Loucy (cell line): ENCODE measurements around the gene RTCB.

Source experiments
- H2AFZ ChIP-seq: fragments of 200-600 bp; sonication (generic); 2 replicates; pipeline ENCODE4 v1.6.0; 2016; ENCODE audit warnings: antibody characterized with exemption, mild to moderate bottlenecking, low read length, moderate library complexity
- H3F3A ChIP-seq: fragments of 200-600 bp; 2 replicates; pipeline ENCODE4 v1.6.0; 2016; ENCODE audit warnings: antibody characterized with exemption, low read depth, mild to moderate bottlenecking
- H3K27me3 ChIP-seq: fragments of 200-600 bp; sonication (generic); 2 replicates; pipeline ENCODE4 v1.6.1; 2014; ENCODE audit warnings: low read length, mild to moderate bottlenecking; ENCODE audit not compliant: insufficient read depth, poor library complexity, severe bottlenecking
- H3K36me3 ChIP-seq: fragments of 200-600 bp; sonication (generic); 2 replicates; pipeline ENCODE4 v1.6.1; 2016; ENCODE audit warnings: low read length; ENCODE audit not compliant: insufficient read depth
- H3K4me1 ChIP-seq: fragments of 200-600 bp; sonication (generic); 2 replicates; pipeline ENCODE4 v1.5.1; 2014; ENCODE audit warnings: low read length, mild to moderate bottlenecking; ENCODE audit not compliant: insufficient read depth, poor library complexity, severe bottlenecking
- H3K4me2 ChIP-seq: fragments of 200-600 bp; sonication (generic); 2 replicates; pipeline ENCODE4 v1.6.0; 2014; ENCODE audit warnings: antibody characterized with exemption, low read length, low read depth, mild to moderate bottlenecking; ENCODE audit not compliant: poor library complexity, severe bottlenecking
- H3K4me3 ChIP-seq: fragments of 200-600 bp; sonication (generic); 2 replicates; pipeline ENCODE4 v1.5.1; 2014; ENCODE audit warnings: low read length, mild to moderate bottlenecking, mixed read lengths; ENCODE audit not compliant: poor library complexity, severe bottlenecking
- H3K79me2 ChIP-seq: fragments of 200-600 bp; sonication (generic); 2 replicates; pipeline ENCODE4 v1.6.1; 2014; ENCODE audit warnings: low read length; ENCODE audit not compliant: insufficient read depth
- H3K9ac ChIP-seq: fragments of 200-600 bp; sonication (generic); 2 replicates; pipeline ENCODE4 v1.6.0; 2014; ENCODE audit warnings: mild to moderate bottlenecking, low read depth, low read length, moderate library complexity; ENCODE audit not compliant: poor library complexity, severe bottlenecking
- H3K9me2 ChIP-seq: fragments of 200-600 bp; sonication (generic); replicated peaks from 2 replicates; pipeline ENCODE4 v1.6.1; 2016; ENCODE audit warnings: low read depth, low read length, mixed read lengths
- H3K9me3 ChIP-seq: fragments of 200-600 bp; sonication (generic); 2 replicates; pipeline ENCODE4 v1.6.1; 2014; ENCODE audit warnings: mild to moderate bottlenecking, antibody characterized with exemption, low read length, low read depth; ENCODE audit not compliant: insufficient read depth
- H4K20me1 ChIP-seq: fragments of 200-600 bp; sonication (generic); 2 replicates; pipeline ENCODE4 v1.6.0; 2014; ENCODE audit warnings: antibody characterized with exemption, low read length, mild to moderate bottlenecking; ENCODE audit not compliant: insufficient read depth, poor library complexity, severe bottlenecking
- EZH2phosphoT487 ChIP-seq: fragments of 200-600 bp; IDR thresholded peaks from 2 replicates; pipeline ENCODE4 v1.6.1; 2018; ENCODE audit warnings: antibody characterized with exemption, mild to moderate bottlenecking, moderate library complexity, borderline replicate concordance
- TF ChIP-seq, protein P1 (sequence below): fragments of 200-600 bp; sonication (generic); conservative IDR thresholded peaks from 2 replicates; pipeline ENCODE4 v1.5.1; 2014; ENCODE audit warnings: mild to moderate bottlenecking, antibody characterized with exemption, low read length

The RTCB gene

DNA sequence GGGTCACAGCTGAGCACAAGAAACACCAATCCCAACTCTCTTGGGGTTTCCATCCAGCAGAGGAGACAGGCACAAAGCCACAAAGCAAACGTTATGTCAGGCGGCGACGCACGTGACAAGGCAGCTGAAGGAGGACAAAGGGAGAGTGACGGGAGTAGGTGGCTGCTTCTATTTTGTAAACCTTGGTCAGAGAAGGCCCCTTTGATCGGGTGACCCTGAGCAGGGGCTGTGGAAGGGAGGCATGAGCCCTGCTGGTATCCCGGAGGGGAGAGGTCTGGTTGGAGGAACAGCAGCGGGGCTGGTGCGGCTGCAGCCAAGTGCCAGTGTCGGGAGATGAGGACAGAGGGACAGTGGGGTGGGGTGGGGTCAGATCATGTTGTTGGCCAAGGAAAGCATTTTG, 71.6 kb downstream of the RTCB start:
- Histone ChIP-seq H3K36me3 (no peaks in the 10 kb centered on the region), H3K9ac (no peak overlapping the region), H3K79me2 (no peaks in the 10 kb centered on the region), H4K20me1 (no peaks in the 10 kb centered on the region), H3K9me2 (no peaks in the 10 kb centered on the region), H3K4me1 (peaks cover 9% of the 10 kb centered on the region), H3K4me2 (no peak overlapping the region), H3F3A (no peaks in the 10 kb centered on the region), H3K9me3 (no peaks in the 10 kb centered on the region), H2AFZ (no peak overlapping the region), H3K27me3 (no peaks in the 10 kb centered on the region), H3K4me3 (no peak overlapping the region)
- TF ChIP-seq, protein P1, sequence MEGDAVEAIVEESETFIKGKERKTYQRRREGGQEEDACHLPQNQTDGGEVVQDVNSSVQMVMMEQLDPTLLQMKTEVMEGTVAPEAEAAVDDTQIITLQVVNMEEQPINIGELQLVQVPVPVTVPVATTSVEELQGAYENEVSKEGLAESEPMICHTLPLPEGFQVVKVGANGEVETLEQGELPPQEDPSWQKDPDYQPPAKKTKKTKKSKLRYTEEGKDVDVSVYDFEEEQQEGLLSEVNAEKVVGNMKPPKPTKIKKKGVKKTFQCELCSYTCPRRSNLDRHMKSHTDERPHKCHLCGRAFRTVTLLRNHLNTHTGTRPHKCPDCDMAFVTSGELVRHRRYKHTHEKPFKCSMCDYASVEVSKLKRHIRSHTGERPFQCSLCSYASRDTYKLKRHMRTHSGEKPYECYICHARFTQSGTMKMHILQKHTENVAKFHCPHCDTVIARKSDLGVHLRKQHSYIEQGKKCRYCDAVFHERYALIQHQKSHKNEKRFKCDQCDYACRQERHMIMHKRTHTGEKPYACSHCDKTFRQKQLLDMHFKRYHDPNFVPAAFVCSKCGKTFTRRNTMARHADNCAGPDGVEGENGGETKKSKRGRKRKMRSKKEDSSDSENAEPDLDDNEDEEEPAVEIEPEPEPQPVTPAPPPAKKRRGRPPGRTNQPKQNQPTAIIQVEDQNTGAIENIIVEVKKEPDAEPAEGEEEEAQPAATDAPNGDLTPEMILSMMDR: no peak
- no peak for TF ChIP-seq EZH2phosphoT487

DNA sequence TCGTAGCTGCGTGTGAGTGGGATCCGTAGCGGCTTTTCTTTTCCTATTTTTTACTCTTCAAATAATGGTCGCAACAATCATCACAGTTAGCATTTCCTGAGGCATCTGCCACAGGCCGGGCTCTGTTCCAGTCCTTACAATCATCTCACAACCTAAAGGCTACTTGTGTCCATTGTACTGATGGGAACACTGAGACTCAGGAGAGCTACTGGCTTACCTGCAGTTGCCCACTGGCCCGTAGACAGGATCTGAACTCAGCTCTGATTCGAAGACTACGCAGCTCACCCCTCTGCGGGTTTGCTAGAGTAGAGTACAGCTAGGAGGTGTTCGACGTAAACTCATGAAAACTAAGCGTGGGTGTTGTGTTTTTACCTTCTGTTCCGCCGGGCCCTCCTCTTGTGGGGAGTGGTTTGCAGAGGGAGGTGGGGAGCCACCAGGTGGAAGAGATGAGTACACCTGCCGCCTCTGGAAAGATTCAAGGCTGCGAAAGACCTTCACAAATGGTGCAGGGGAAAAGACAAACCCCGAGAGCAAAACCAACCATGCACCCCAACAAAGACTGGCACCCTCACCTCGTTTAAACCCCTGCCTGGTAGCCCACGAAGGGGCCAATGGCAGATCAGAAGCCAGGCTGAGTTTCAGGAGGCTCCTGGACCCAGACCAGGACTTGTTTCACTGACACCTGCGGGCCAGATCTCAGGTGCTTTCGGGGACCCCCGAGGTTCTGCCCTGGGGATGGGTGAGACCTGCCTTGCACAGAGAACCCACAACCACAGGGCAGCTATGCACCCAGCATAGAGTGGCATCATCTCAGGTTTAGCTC, 72.6 kb downstream of the RTCB start:
- Histone ChIP-seq H3K9me3 (no peaks in the 10 kb centered on the region), H3K9ac (no peak overlapping the region), H4K20me1 (no peaks in the 10 kb centered on the region), H3K79me2 (no peaks in the 10 kb centered on the region), H2AFZ (no peak overlapping the region), H3K4me1 (peaks cover 9% of the 10 kb centered on the region), H3K4me3 (no peak overlapping the region), H3F3A (no peaks in the 10 kb centered on the region), H3K27me3 (no peaks in the 10 kb centered on the region), H3K4me2 (no peak overlapping the region), H3K36me3 (no peaks in the 10 kb centered on the region), H3K9me2 (no peaks in the 10 kb centered on the region)
- TF ChIP-seq, protein P1: no peak
- TF ChIP-seq EZH2phosphoT487: no peak

DNA sequence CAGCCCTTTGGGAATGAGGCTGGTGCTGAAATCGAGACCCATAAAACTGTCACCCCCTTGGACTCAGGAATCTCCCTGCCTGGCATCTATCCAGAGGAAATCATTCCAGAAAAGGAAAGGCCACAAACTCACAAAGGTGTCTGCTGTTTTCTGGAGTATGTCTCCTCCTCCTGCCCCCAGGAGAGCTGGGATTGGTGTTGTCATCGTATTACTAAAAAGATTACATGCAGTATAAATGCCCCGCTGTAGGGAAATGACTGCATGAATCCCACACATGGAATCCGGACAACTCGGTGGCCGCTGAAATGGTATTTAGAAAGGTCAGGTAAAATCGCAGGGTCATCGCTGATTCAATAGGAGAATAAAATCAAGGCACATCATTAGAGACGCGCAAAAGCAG, 73.3 kb downstream of the RTCB start:
- no peak overlapping the region for H2AFZ ChIP-seq
- H3K79me2 ChIP-seq: no peaks in the 10 kb centered on the region

More for the DNA sequence above, 73.3 kb downstream of the RTCB start:
- Histone ChIP-seq H3K9me2 (no peaks in the 10 kb centered on the region), H3K27me3 (no peaks in the 10 kb centered on the region), H3K9ac (no peak overlapping the region), H4K20me1 (no peaks in the 10 kb centered on the region), H3K4me3 (no peak overlapping the region), H3K36me3 (no peaks in the 10 kb centered on the region), H3K4me1 (peaks cover 9% of the 10 kb centered on the region), H3F3A (no peaks in the 10 kb centered on the region), H3K9me3 (no peaks in the 10 kb centered on the region), H3K4me2 (no peak overlapping the region)
- TF ChIP-seq, protein P1: no peak
- TF ChIP-seq EZH2phosphoT487: no peak
